ENCODE results near the gene CAMK2D. TPM values are rescaled to one million over a fixed set of nuclear protein-coding genes. Genes with fewer than 3 reads are reported as not detected.

The CAMK2D gene
- total RNA-seq, 2 donors from 2014 or later: 69.5 to 109 TPM

DNA sequence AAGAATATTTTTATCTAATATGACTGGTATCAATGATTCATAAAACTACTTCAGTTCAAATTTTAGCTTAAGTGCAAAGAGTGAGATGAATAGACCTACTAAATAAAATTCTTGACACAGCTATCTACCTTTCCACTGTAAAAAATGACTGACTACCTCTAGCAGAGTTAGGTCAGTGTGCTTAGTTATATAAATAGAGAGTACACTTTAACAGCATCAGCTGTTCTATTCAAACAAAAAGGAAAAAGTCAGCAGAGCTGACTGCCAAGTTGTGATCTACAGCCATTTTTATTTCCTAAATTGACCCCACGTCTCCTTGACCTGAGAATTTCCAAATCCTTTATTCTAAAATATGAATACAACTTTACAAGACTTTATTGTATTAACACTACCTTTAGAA is 262.4 kb downstream of the CAMK2D start:
- H3K9me3 ChIP-seq: no peaks in the 10 kb centered on the region
- TF ChIP-seq, protein P1, sequence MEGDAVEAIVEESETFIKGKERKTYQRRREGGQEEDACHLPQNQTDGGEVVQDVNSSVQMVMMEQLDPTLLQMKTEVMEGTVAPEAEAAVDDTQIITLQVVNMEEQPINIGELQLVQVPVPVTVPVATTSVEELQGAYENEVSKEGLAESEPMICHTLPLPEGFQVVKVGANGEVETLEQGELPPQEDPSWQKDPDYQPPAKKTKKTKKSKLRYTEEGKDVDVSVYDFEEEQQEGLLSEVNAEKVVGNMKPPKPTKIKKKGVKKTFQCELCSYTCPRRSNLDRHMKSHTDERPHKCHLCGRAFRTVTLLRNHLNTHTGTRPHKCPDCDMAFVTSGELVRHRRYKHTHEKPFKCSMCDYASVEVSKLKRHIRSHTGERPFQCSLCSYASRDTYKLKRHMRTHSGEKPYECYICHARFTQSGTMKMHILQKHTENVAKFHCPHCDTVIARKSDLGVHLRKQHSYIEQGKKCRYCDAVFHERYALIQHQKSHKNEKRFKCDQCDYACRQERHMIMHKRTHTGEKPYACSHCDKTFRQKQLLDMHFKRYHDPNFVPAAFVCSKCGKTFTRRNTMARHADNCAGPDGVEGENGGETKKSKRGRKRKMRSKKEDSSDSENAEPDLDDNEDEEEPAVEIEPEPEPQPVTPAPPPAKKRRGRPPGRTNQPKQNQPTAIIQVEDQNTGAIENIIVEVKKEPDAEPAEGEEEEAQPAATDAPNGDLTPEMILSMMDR (IDR thresholded peaks at IDR 0.05): no peak
- no peak for DNase-seq
- no peak overlapping the region for H3K27ac ChIP-seq
- no peaks in the 10 kb centered on the region for H3K27me3 ChIP-seq
- no peak overlapping the region for H3K9ac ChIP-seq (ENCODE audit: low read depth in 2 of 2, low read length in 2 of 2)
- no peaks in the 10 kb centered on the region for H3K36me3 ChIP-seq
- intact Hi-C loops (cut with DNase I): no loop called here
- H3K4me1 ChIP-seq: no peaks in the 10 kb centered on the region
- H3K4me3 ChIP-seq: no peak overlapping the region

DNA sequence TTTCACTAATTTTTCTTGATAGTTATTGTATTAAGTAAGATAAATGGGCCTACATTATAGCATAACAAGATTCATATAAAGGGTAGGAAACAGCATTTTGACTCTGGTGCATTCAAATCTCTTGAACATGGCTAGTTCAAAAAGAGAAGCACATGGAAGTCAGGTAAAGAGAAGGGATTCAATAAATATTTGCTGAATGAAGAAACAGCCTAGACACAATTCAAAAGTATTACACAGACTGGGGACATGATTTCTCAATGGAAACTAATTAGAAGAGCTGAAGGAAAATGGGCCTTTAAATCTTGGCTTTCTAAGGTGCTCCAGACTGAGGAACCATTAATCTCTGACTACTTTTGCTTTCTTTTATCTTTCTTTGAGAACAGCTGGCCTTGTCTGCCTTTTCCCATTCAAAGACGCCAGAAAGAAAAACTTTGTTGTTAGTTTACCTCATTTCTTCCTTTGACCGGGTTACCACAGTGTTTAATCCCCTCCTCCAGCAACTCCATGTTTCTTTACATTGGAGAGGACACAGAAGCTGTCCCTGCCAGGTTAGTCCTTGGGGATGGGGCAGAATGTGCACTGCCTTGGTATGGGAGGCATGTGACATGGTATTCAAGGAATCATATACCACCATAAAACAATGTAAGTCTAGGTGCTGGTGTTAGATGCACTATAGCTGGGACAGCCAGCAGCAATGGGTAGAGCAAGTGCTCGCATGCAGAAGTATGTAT is 264.2 kb downstream of the CAMK2D start:
- Histone ChIP-seq H3K4me1 (no peaks in the 10 kb centered on the region), H3K27ac (no peak overlapping the region), H3K9me3 (no peaks in the 10 kb centered on the region), H3K9ac (ENCODE audit: low read depth in 2 of 2, low read length in 2 of 2) (no peak overlapping the region), H3K27me3 (no peaks in the 10 kb centered on the region), H3K4me3 (no peak overlapping the region), H3K36me3 (no peaks in the 10 kb centered on the region)
- TF ChIP-seq, protein P1 (IDR thresholded peaks at IDR 0.05): no peak
- DNase-seq: no peak
- intact Hi-C loops (cut with DNase I): no loop called here

DNA sequence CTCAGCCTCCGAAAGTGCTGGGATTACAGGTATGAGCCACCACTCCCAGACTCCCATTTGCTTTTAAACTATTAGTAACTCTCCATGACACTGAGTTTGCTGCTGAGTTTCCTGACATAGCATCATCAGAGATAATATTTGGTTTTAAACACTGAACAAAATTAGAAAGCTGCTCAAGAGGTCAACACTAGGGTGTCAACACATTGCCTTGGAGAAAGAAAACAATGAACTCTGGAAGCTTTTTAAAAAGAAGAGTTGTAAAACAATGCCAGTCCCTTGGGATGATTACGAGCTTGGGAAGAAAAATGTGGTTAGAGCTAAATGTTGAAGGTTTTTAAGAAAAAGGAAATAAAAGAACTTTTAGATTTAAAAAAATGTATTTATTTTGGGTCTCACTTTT is 264.8 kb downstream of the CAMK2D start:
- no peaks in the 10 kb centered on the region for H3K9me3 ChIP-seq
- H3K9ac ChIP-seq (ENCODE audit: low read depth in 2 of 2, low read length in 2 of 2): no peak overlapping the region
- DNase-seq: no peak
- intact Hi-C loops (cut with DNase I): no loop called here
- H3K4me3 ChIP-seq: no peak overlapping the region
- H3K27me3 ChIP-seq: no peaks in the 10 kb centered on the region
- H3K36me3 ChIP-seq: no peaks in the 10 kb centered on the region
- TF ChIP-seq, protein P1 (IDR thresholded peaks at IDR 0.05): no peak
- H3K4me1 ChIP-seq: no peaks in the 10 kb centered on the region
- no peak overlapping the region for H3K27ac ChIP-seq

DNA sequence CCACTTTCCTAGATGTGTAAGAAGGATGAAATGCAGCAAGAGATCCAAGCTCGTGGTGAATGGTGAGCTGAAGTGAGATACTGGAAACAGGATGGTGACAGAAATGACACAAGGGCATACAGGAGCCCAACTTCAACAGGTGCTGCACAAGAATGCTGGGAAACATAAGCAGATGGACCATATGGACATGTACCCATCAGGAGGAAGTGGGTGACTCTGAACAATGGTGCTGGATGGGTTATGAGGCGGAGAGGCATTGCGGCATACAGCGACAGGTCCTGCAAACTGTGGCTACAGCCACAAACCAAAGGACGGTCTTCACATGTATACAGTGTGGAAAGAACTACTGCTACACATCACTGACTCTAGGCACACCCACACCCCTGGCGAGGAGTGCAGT is 265.7 kb downstream of the CAMK2D start:
- no peaks in the 10 kb centered on the region for H3K9me3 ChIP-seq
- no peak overlapping the region for H3K9ac ChIP-seq (ENCODE audit: low read depth in 2 of 2, low read length in 2 of 2)
- no peaks in the 10 kb centered on the region for H3K36me3 ChIP-seq
- no peaks in the 10 kb centered on the region for H3K4me1 ChIP-seq
- no peak overlapping the region for H3K27ac ChIP-seq
- intact Hi-C loops (cut with DNase I): no loop called here
- TF ChIP-seq, protein P1 (IDR thresholded peaks at IDR 0.05): no peak
- H3K27me3 ChIP-seq: no peaks in the 10 kb centered on the region
- DNase-seq: no peak
- H3K4me3 ChIP-seq: no peak overlapping the region

DNA sequence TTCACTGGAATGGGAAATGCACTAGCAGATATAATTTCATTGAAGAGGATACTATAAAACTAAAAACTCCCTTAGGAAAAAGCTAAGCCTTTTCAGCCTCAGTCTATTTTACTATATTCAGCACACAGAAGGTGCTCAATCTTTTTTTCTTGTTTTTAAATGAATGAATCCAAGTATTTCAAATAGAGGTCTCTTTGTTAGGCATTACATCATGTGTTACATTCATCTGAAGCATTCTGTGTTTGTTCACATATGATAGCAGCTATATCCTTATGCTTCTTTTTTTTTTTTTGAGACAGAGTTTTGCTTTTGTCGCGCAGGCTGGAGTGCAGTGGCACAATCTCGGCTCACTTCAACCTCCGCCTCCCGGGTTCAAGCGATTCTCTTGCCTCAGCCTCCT is 278.4 kb downstream of the CAMK2D start:
- Histone ChIP-seq H3K4me3 (no peak overlapping the region), H3K4me1 (no peaks in the 10 kb centered on the region), H3K9me3 (no peaks in the 10 kb centered on the region), H3K27me3 (no peaks in the 10 kb centered on the region), H3K9ac (ENCODE audit: low read depth in 2 of 2, low read length in 2 of 2) (no peak overlapping the region), H3K27ac (no peak overlapping the region), H3K36me3 (no peaks in the 10 kb centered on the region)
- DNase-seq: no peak
- intact Hi-C loops (cut with DNase I): no loop called here
- TF ChIP-seq, protein P1 (IDR thresholded peaks at IDR 0.05): no peak

All from colonic mucosa (tissue), 4 donors.